GM23338 (cell line): ENCODE measurements around the gene TCN2. TPM values are rescaled to one million over a fixed set of nuclear protein-coding genes. Genes with fewer than 3 reads are reported as not detected.

ENCODE experiments used
- ATAC-seq: fragments of 200-7000 bp; cut with Tn5 transposase; 3 replicates; pipeline ENCODE4 v1.9.1; 2020
- DNase-seq: peaks from one replicate; pipeline ENCODE4 v3.0.0-alpha.2; 2015; ENCODE audit warnings: low spot score
- H2AFZ ChIP-seq: fragments of 200-600 bp; sonication (generic); 2 replicates; pipeline ENCODE4 v1.8.0; 2016; ENCODE audit warnings: antibody characterized with exemption, mild to moderate bottlenecking, moderate library complexity
- H3F3A ChIP-seq: fragments of 200-600 bp; sonication (generic); replicated peaks from 2 replicates; pipeline ENCODE4 v1.8.0; 2017; ENCODE audit warnings: antibody characterized with exemption, mixed run types, low read depth
- H3K27ac ChIP-seq: fragments of 200-600 bp; sonication (generic); 2 replicates; pipeline ENCODE4 v1.6.1; 2016; ENCODE audit warnings: low read depth
- H3K27me3 ChIP-seq: fragments of 200-600 bp; sonication (generic); 2 replicates; pipeline ENCODE4 v1.8.0; 2016; ENCODE audit warnings: mild to moderate bottlenecking, mixed run types, moderate library complexity; ENCODE audit not compliant: insufficient read depth
- H3K36me3 ChIP-seq: fragments of 200-600 bp; sonication (generic); 2 replicates; pipeline ENCODE4 v1.8.0; 2016; ENCODE audit warnings: mild to moderate bottlenecking; ENCODE audit not compliant: insufficient read depth
- H3K4me1 ChIP-seq: fragments of 200-600 bp; sonication (generic); 2 replicates; pipeline ENCODE4 v1.8.0; 2016; ENCODE audit warnings: mild to moderate bottlenecking, moderate library complexity; ENCODE audit not compliant: insufficient read depth
- H3K4me2 ChIP-seq: fragments of 200-600 bp; sonication (generic); 2 replicates; pipeline ENCODE4 v1.7.1; 2017; ENCODE audit warnings: mixed run types
- H3K4me3 ChIP-seq: fragments of 200-600 bp; sonication (generic); 2 replicates; pipeline ENCODE4 v1.6.1; 2016; ENCODE audit warnings: mixed run types
- H3K79me2 ChIP-seq: fragments of 200-600 bp; sonication (generic); replicated peaks from 2 replicates; pipeline ENCODE4 v1.8.0; 2017; ENCODE audit warnings: mild to moderate bottlenecking; ENCODE audit not compliant: insufficient read depth
- H3K9me2 ChIP-seq: fragments of 200-600 bp; sonication (generic); 2 replicates; pipeline ENCODE4 v1.8.0; 2017; ENCODE audit not compliant: insufficient read depth
- H4K20me1 ChIP-seq: fragments of 200-600 bp; sonication (generic); replicated peaks from 2 replicates; pipeline ENCODE4 v1.8.0; 2017; ENCODE audit warnings: mild to moderate bottlenecking; ENCODE audit not compliant: insufficient read depth
- H3K27ac Mint-ChIP-seq: 2 replicates; pipeline ENCODE4 v1.8.0; 2020; ENCODE audit warnings: inconsistent platforms, mild to moderate bottlenecking, moderate library complexity, mixed read lengths
- H3K27me3 Mint-ChIP-seq: 3 replicates; pipeline ENCODE4 v1.8.0; 2022; ENCODE audit warnings: low read depth, mild to moderate bottlenecking, moderate library complexity, mixed read lengths, inconsistent platforms; ENCODE audit not compliant: insufficient read depth, poor library complexity
- H3K36me3 Mint-ChIP-seq: 3 replicates; pipeline ENCODE4 v1.8.0; 2021; ENCODE audit warnings: low read depth, mild to moderate bottlenecking, inconsistent platforms, moderate library complexity, mixed read lengths
- H3K4me1 Mint-ChIP-seq: 3 replicates; pipeline ENCODE4 v1.8.0; 2020; ENCODE audit warnings: mild to moderate bottlenecking, inconsistent platforms, mixed read lengths
- H3K4me3 Mint-ChIP-seq: 3 replicates; pipeline ENCODE4 v1.8.0; 2021; ENCODE audit warnings: moderate library complexity, mild to moderate bottlenecking, inconsistent platforms, mixed read lengths
- H3K9me3 Mint-ChIP-seq: 3 replicates; pipeline ENCODE4 v1.8.0; 2020; ENCODE audit warnings: moderate library complexity, mild to moderate bottlenecking, inconsistent platforms, mixed read lengths
- CREB1 ChIP-seq: fragments of 250-450 bp; sonication (Bioruptor Pico); IDR thresholded peaks from 2 replicates; pipeline ENCODE4 v1.5.0; 2020; ENCODE audit warnings: low read depth, mild to moderate bottlenecking, moderate library complexity
- EZH2 ChIP-seq: fragments of 200-600 bp; sonication (generic); IDR thresholded peaks from one replicate; pipeline ENCODE4 v1.8.0; 2017; ENCODE audit warnings: antibody characterized with exemption, mild to moderate bottlenecking, low read depth; ENCODE audit not compliant: unreplicated experiment
- EZH2phosphoT487 ChIP-seq: fragments of 200-600 bp; sonication (generic); IDR thresholded peaks from one replicate; pipeline ENCODE4 v1.8.1; 2018; ENCODE audit warnings: antibody characterized with exemption; ENCODE audit not compliant: unreplicated experiment
- JUNB ChIP-seq: IDR thresholded peaks from one replicate; pipeline ENCODE4 v1.6.1; 2016; ENCODE audit warnings: antibody characterized with exemption; ENCODE audit not compliant: unreplicated experiment
- NANOG ChIP-seq: IDR thresholded peaks from 2 replicates; pipeline ENCODE4 v1.6.1; 2016; ENCODE audit warnings: antibody characterized with exemption, borderline replicate concordance
- POLR2AphosphoS5 ChIP-seq: IDR thresholded peaks from 2 replicates; pipeline ENCODE4 v1.6.1; 2016; ENCODE audit warnings: antibody characterized with exemption, low read depth
- STAT1 ChIP-seq: IDR thresholded peaks from one replicate; pipeline ENCODE4 v1.6.1; 2016; ENCODE audit warnings: antibody characterized with exemption; ENCODE audit not compliant: unreplicated experiment
- ZNF114 ChIP-seq: fragments of 250-450 bp; sonication (Bioruptor Pico); IDR thresholded peaks from 2 replicates; pipeline ENCODE4 v1.5.0; 2020; ENCODE audit warnings: mild to moderate bottlenecking, moderate library complexity
- ZNF331 ChIP-seq: fragments of 250-450 bp; sonication (Bioruptor Pico); IDR thresholded peaks from 2 replicates; pipeline ENCODE4 v1.5.0; 2020; ENCODE audit warnings: low read depth, mild to moderate bottlenecking, moderate library complexity
- polyA plus RNA-seq: library from polyadenylated mRNA; unstranded; fragments of >200 nt; fragmentation: Nextera tagmentation; extraction: Ambion mirVana; gene quantifications from 2 replicates; pipeline ENCODE4 v1.2.1, GENCODE V29; 2016
- total RNA-seq: library from RNA; depleted of rRNA; stranded (reverse); fragments of >200 nt; shearing (Covaris generic); gene quantifications from 2 replicates; pipeline ENCODE4 v1.2.3, GENCODE V29; 2014
- TF ChIP-seq, protein P1 (sequence below): fragments of 250-450 bp; sonication (Bioruptor Pico); IDR thresholded peaks from 2 replicates; pipeline ENCODE4 v1.5.0; 2020; ENCODE audit warnings: mild to moderate bottlenecking, moderate library complexity
- TF ChIP-seq, protein P2 (sequence below): IDR thresholded peaks from 2 replicates; pipeline ENCODE4 v1.6.1; 2016; ENCODE audit warnings: antibody characterized with exemption
- TF ChIP-seq, protein P3 (sequence below), 2 experiments: fragments of 200-600 bp in 1 of 2; sonication (generic) in 1 of 2; conservative IDR thresholded peaks; 2 replicates each; pipeline versions ENCODE4 v1.5.1 to v1.6.1; 2016 to 2017; ENCODE audit warnings: antibody characterized with exemption in 2 of 2, low read depth in 2 of 2, mild to moderate bottlenecking in 2 of 2, moderate library complexity in 1 of 2
- TF ChIP-seq, protein P4 (sequence below): IDR thresholded peaks from one replicate; pipeline ENCODE4 v1.6.1; 2018; ENCODE audit warnings: antibody characterized with exemption; ENCODE audit not compliant: unreplicated experiment

The TCN2 gene
- total and polyA plus RNA-seq, 2 experiments from 2014 or later: 12.9 to 38.1 TPM

DNA sequence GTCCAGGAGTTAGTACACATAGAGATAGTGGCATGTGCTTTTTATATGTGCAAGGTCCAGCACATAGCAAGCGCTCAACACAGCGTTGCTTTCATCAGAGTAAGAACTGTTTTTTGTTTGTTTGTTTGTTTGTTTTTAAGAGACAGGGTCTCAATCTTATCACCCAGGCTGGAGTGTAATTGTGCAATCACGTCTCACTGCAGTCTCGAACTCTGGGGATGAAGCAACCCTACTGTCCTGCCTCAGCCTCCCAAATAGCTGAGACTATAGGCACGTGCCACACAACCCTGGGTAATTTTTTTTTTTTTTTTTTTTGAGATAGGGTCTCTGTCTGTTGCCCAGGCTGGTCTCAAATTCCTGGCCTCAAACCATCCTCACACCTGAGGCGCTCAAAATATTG, 10.8 kb downstream of the TCN2 start:
- Histone ChIP-seq H3K4me3 (no peak overlapping the region), H3F3A (no peaks in the 10 kb centered on the region), H3K27ac (no peak overlapping the region), H3K4me1 (no peaks in the 10 kb centered on the region), H3K36me3 (peaks cover 3% of the 10 kb centered on the region), H3K9me2 (no peaks in the 10 kb centered on the region), H4K20me1 (0 out of 2 replicates have a peak, but pooled peaks cover 6% of the 10 kb centered on the region), H2AFZ (no peak overlapping the region), H3K4me2 (no peak overlapping the region), H3K79me2 (no peaks in the 10 kb centered on the region), H3K27me3 (no peaks in the 10 kb centered on the region)
- DNase-seq: no peak
- TF ChIP-seq ZNF331: no peak
- TF ChIP-seq EZH2phosphoT487: no peak
- no peak for TF ChIP-seq STAT1
- TF ChIP-seq JUNB: no peak
- TF ChIP-seq, protein P1, sequence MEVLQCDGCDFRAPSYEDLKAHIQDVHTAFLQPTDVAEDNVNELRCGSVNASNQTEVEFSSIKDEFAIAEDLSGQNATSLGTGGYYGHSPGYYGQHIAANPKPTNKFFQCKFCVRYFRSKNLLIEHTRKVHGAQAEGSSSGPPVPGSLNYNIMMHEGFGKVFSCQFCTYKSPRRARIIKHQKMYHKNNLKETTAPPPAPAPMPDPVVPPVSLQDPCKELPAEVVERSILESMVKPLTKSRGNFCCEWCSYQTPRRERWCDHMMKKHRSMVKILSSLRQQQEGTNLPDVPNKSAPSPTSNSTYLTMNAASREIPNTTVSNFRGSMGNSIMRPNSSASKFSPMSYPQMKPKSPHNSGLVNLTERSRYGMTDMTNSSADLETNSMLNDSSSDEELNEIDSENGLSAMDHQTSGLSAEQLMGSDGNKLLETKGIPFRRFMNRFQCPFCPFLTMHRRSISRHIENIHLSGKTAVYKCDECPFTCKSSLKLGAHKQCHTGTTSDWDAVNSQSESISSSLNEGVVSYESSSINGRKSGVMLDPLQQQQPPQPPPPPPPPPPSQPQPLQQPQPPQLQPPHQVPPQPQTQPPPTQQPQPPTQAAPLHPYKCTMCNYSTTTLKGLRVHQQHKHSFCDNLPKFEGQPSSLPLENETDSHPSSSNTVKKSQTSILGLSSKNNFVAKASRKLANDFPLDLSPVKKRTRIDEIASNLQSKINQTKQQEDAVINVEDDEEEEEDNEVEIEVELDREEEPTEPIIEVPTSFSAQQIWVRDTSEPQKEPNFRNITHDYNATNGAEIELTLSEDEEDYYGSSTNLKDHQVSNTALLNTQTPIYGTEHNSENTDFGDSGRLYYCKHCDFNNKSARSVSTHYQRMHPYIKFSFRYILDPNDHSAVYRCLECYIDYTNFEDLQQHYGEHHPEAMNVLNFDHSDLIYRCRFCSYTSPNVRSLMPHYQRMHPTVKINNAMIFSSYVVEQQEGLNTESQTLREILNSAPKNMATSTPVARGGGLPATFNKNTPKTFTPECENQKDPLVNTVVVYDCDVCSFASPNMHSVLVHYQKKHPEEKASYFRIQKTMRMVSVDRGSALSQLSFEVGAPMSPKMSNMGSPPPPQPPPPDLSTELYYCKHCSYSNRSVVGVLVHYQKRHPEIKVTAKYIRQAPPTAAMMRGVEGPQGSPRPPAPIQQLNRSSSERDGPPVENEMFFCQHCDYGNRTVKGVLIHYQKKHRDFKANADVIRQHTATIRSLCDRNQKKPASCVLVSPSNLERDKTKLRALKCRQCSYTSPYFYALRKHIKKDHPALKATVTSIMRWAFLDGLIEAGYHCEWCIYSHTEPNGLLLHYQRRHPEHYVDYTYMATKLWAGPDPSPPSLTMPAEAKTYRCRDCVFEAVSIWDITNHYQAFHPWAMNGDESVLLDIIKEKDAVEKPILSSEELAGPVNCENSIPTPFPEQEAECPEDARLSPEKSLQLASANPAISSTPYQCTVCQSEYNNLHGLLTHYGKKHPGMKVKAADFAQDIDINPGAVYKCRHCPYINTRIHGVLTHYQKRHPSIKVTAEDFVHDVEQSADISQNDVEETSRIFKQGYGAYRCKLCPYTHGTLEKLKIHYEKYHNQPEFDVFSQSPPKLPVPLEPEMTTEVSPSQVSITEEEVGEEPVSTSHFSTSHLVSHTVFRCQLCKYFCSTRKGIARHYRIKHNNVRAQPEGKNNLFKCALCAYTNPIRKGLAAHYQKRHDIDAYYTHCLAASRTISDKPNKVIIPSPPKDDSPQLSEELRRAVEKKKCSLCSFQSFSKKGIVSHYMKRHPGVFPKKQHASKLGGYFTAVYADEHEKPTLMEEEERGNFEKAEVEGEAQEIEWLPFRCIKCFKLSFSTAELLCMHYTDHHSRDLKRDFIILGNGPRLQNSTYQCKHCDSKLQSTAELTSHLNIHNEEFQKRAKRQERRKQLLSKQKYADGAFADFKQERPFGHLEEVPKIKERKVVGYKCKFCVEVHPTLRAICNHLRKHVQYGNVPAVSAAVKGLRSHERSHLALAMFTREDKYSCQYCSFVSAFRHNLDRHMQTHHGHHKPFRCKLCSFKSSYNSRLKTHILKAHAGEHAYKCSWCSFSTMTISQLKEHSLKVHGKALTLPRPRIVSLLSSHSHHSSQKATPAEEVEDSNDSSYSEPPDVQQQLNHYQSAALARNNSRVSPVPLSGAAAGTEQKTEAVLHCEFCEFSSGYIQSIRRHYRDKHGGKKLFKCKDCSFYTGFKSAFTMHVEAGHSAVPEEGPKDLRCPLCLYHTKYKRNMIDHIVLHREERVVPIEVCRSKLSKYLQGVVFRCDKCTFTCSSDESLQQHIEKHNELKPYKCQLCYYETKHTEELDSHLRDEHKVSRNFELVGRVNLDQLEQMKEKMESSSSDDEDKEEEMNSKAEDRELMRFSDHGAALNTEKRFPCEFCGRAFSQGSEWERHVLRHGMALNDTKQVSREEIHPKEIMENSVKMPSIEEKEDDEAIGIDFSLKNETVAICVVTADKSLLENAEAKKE (CRISPR knock-in tag): no peak
- no peak for TF ChIP-seq POLR2AphosphoS5
- TF ChIP-seq ZNF114 (CRISPR knock-in tag): no peak
- TF ChIP-seq EZH2: no peak
- no peak for TF ChIP-seq NANOG
- TF ChIP-seq CREB1 (CRISPR knock-in tag): no peak
- TF ChIP-seq, protein P2, sequence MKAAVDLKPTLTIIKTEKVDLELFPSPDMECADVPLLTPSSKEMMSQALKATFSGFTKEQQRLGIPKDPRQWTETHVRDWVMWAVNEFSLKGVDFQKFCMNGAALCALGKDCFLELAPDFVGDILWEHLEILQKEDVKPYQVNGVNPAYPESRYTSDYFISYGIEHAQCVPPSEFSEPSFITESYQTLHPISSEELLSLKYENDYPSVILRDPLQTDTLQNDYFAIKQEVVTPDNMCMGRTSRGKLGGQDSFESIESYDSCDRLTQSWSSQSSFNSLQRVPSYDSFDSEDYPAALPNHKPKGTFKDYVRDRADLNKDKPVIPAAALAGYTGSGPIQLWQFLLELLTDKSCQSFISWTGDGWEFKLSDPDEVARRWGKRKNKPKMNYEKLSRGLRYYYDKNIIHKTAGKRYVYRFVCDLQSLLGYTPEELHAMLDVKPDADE: no peak
- TF ChIP-seq, protein P3, sequence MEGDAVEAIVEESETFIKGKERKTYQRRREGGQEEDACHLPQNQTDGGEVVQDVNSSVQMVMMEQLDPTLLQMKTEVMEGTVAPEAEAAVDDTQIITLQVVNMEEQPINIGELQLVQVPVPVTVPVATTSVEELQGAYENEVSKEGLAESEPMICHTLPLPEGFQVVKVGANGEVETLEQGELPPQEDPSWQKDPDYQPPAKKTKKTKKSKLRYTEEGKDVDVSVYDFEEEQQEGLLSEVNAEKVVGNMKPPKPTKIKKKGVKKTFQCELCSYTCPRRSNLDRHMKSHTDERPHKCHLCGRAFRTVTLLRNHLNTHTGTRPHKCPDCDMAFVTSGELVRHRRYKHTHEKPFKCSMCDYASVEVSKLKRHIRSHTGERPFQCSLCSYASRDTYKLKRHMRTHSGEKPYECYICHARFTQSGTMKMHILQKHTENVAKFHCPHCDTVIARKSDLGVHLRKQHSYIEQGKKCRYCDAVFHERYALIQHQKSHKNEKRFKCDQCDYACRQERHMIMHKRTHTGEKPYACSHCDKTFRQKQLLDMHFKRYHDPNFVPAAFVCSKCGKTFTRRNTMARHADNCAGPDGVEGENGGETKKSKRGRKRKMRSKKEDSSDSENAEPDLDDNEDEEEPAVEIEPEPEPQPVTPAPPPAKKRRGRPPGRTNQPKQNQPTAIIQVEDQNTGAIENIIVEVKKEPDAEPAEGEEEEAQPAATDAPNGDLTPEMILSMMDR (conservative IDR thresholded peaks at IDR 0.05; ENCODE audit: low read depth in 2 of 2): no peak
- TF ChIP-seq, protein P4, sequence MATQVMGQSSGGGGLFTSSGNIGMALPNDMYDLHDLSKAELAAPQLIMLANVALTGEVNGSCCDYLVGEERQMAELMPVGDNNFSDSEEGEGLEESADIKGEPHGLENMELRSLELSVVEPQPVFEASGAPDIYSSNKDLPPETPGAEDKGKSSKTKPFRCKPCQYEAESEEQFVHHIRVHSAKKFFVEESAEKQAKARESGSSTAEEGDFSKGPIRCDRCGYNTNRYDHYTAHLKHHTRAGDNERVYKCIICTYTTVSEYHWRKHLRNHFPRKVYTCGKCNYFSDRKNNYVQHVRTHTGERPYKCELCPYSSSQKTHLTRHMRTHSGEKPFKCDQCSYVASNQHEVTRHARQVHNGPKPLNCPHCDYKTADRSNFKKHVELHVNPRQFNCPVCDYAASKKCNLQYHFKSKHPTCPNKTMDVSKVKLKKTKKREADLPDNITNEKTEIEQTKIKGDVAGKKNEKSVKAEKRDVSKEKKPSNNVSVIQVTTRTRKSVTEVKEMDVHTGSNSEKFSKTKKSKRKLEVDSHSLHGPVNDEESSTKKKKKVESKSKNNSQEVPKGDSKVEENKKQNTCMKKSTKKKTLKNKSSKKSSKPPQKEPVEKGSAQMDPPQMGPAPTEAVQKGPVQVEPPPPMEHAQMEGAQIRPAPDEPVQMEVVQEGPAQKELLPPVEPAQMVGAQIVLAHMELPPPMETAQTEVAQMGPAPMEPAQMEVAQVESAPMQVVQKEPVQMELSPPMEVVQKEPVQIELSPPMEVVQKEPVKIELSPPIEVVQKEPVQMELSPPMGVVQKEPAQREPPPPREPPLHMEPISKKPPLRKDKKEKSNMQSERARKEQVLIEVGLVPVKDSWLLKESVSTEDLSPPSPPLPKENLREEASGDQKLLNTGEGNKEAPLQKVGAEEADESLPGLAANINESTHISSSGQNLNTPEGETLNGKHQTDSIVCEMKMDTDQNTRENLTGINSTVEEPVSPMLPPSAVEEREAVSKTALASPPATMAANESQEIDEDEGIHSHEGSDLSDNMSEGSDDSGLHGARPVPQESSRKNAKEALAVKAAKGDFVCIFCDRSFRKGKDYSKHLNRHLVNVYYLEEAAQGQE: no peak
- no peak overlapping the region for H3K27ac Mint-ChIP-seq
- peaks cover 6% of the 10 kb centered on the region for H3K27me3 Mint-ChIP-seq
- H3K4me1 Mint-ChIP-seq: no peaks in the 10 kb centered on the region
- no peaks in the 10 kb centered on the region for H3K9me3 Mint-ChIP-seq
- no peak for ATAC-seq
- H3K4me3 Mint-ChIP-seq: no peak overlapping the region
- H3K36me3 Mint-ChIP-seq: peaks cover 74% of the 10 kb centered on the region
